ENCODE results near the gene CRHR2.

The CRHR2 gene

DNA sequence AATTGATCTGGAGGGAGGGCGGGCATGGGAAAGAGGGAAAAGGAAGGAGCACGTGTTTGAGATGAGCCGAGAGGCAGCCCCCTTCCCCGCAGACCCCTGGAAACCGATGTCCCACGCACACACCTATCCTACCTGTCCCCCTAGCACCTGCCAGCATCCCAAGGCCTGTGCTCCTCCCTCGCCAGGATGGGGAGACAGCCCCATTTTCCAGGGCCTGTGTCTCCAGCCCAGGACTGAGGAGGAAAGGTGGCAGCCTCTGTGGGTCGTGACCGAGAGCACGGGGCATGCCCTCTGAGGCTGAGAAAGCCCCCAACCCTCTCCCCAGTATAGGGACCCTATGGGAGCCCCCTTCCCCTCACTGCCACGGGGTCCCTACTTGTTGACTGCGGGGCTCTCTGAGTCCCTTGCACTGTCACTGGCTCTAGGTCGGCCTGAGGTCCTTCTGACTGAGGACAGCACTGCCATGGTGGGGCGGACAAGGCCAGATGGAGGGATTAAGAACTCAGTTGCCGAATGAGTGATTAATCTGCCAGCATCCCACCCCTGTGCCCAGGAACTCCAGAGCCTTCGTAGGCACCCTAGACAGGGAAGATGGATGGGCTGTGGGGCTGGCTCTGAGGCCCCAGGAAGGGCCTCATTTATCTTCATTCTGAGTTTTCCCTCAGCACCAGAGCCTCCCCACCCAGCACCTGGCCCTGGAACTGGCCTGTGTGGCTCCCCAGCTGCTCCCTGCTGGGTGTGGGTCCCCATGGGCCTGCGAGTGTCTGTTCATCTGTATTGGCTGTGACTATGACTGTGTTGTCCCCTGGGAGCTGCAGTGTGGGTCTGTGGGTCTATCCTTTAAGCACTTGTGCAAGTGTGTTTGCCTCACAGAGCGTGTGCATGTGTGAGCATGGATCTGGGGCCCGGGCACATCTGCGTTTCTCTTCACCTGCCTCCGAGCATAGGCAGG lies 26.0 kb downstream of the CRHR2 start:
- no CpG with 5 or more reads among the region's 21 CpGs for WGBS (ENCODE audit: insufficient coverage, insufficient read length)
- Histone ChIP-seq H3K36me3 (ENCODE audit: control insufficient read depth, insufficient read depth, low read length) (peaks cover 4% of the 10 kb centered on the region; the same call in 1 of the 2 replicates), H3K27me3 (ENCODE audit: control insufficient read depth, insufficient read depth, low read length) (no peaks in the 10 kb centered on the region), H3K27ac (ENCODE audit: low read length) (no peak overlapping the region), H3K4me3 (ENCODE audit: low read length) (no peak overlapping the region), H3K9me3 (ENCODE audit: control insufficient read depth, insufficient read depth, low read length) (no peaks in the 10 kb centered on the region), H3K4me1 (ENCODE audit: control insufficient read depth, insufficient read depth, low read length) (no peaks in the 10 kb centered on the region)
- no peak for DNase-seq (ENCODE audit: low read depth, low spot score)

- Histone ChIP-seq H3K4me3 (ENCODE audit: low read length) (no peak overlapping the region), H3K4me1 (ENCODE audit: control insufficient read depth, insufficient read depth, low read length) (no peaks in the 10 kb centered on the region), H3K36me3 (ENCODE audit: control insufficient read depth, insufficient read depth, low read length) (peaks cover 4% of the 10 kb centered on the region; the same call in 1 of the 2 replicates), H3K9me3 (ENCODE audit: control insufficient read depth, insufficient read depth, low read length) (no peaks in the 10 kb centered on the region), H3K27me3 (ENCODE audit: control insufficient read depth, insufficient read depth, low read length) (no peaks in the 10 kb centered on the region), H3K27ac (ENCODE audit: low read length) (no peak overlapping the region)
- no CpG with 5 or more reads among the region's 22 CpGs for WGBS (ENCODE audit: insufficient coverage, insufficient read length)
- no peak for DNase-seq (ENCODE audit: low read depth, low spot score)
Observed at GRCh38 chr7:30655096-30655970, 26.9 kb downstream of the CRHR2 start.

- no peak for DNase-seq (ENCODE audit: low read depth, low spot score)
- WGBS (ENCODE audit: insufficient coverage, insufficient read length), result no CpG with 5 or more reads among the region's 15 CpGs
- Histone ChIP-seq H3K4me1 (ENCODE audit: control insufficient read depth, insufficient read depth, low read length) (no peaks in the 10 kb centered on the region; the same call in 1 of the 2 replicates), H3K9me3 (ENCODE audit: control insufficient read depth, insufficient read depth, low read length) (no peaks in the 10 kb centered on the region), H3K36me3 (ENCODE audit: control insufficient read depth, insufficient read depth, low read length) (peaks cover 4% of the 10 kb centered on the region; the same call in 1 of the 2 replicates), H3K4me3 (ENCODE audit: low read length) (no peak overlapping the region), H3K27ac (ENCODE audit: low read length) (no peak overlapping the region), H3K27me3 (ENCODE audit: control insufficient read depth, insufficient read depth, low read length) (no peaks in the 10 kb centered on the region)
Observed at GRCh38 chr7:30654296-30655090, 27.8 kb downstream of the CRHR2 start.

DNA sequence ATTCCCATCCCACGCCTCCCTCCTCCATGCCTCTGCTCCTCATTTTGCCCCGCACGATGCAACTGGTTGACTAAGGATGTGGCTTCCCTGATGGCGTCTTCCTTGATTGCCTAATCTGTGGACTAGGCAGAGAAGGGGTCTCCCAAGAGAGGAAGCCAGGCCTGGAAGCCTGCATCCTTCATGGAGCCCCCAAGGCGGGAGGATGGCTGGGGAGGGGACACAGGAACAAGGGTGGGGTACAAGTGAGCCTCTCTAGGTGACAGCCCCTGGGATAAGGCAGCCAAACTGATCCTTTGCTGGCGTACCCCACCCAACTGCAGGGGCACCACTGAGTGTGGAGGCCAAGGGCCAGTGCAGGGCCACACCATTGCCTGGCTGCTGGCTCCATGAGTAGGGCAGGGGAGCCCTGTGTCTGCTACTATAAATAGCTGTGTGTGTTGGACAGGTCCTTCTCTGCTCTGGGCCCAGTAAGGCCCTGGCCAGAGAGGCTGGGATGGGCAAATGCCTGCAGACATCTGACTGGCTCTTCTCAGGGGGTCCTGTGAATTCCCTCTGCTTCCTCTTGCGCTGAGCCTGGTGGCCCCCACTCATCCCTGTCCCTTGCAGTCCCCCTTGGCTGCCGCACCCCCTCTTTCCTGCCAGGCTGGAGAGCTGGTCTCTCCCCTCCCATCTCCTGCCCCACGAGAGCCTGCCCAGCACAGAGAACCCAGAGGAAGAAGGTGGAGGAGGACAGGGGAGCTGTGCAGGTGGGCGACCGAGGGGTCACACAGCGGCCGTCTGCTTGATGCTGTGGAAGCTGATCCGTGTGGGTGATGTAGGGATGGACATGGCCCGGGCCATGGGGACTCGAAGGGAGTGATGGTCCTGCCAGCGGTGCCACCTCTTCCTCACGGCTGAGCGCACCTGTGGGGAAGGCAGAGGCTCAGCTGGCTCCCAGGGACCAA lies 29.3 kb downstream of the CRHR2 start:
- Histone ChIP-seq H3K27ac (ENCODE audit: low read length) (no peak overlapping the region), H3K36me3 (ENCODE audit: control insufficient read depth, insufficient read depth, low read length) (no peaks in the 10 kb centered on the region), H3K27me3 (ENCODE audit: control insufficient read depth, insufficient read depth, low read length) (no peaks in the 10 kb centered on the region), H3K4me3 (ENCODE audit: low read length) (no peak overlapping the region), H3K4me1 (ENCODE audit: control insufficient read depth, insufficient read depth, low read length) (no peaks in the 10 kb centered on the region; the same call in 1 of the 2 replicates), H3K9me3 (ENCODE audit: control insufficient read depth, insufficient read depth, low read length) (no peaks in the 10 kb centered on the region)
- no peak for DNase-seq (ENCODE audit: low read depth, low spot score)
- no CpG with 5 or more reads among the region's 19 CpGs for WGBS (ENCODE audit: insufficient coverage, insufficient read length)

- Histone ChIP-seq H3K9me3 (ENCODE audit: control insufficient read depth, insufficient read depth, low read length) (no peaks in the 10 kb centered on the region), H3K36me3 (ENCODE audit: control insufficient read depth, insufficient read depth, low read length) (no peaks in the 10 kb centered on the region), H3K4me3 (ENCODE audit: low read length) (no peak overlapping the region), H3K4me1 (ENCODE audit: control insufficient read depth, insufficient read depth, low read length) (no peaks in the 10 kb centered on the region; the same call in 1 of the 2 replicates), H3K27me3 (ENCODE audit: control insufficient read depth, insufficient read depth, low read length) (no peaks in the 10 kb centered on the region), H3K27ac (ENCODE audit: low read length) (no peak overlapping the region)
- DNase-seq (ENCODE audit: low read depth, low spot score), result no peak
- WGBS (ENCODE audit: insufficient coverage, insufficient read length), result no CpG with 5 or more reads among the region's 7 CpGs
Observed at GRCh38 chr7:30652132-30652531, 30.1 kb downstream of the CRHR2 start.

DNA sequence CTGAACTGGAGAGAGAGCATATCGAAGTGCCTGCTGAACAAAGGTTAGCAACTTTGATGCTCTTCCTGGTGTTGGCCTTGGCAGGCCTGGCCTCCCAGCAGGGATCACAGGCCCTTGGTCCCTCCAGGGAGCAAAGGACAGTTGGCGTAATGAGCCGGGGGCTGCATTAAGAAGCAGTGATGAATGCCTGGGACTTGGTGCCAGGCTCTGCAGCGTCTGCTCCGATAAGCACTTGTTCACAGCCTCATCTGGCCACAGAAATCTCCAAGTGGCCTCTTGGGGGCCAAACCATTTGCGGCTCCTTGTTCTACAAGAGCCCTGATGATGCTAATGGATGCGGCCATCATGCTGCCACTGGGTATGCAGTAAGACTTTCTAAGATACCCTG lies 31.8 kb downstream of the CRHR2 start:
- no peaks in the 10 kb centered on the region for H3K9me3 ChIP-seq (ENCODE audit: control insufficient read depth, insufficient read depth, low read length)
- DNase-seq (ENCODE audit: low read depth, low spot score), result no peak
- H3K27me3 ChIP-seq (ENCODE audit: control insufficient read depth, insufficient read depth, low read length), result no peaks in the 10 kb centered on the region
- H3K36me3 ChIP-seq (ENCODE audit: control insufficient read depth, insufficient read depth, low read length), result no peaks in the 10 kb centered on the region
- no peak overlapping the region for H3K27ac ChIP-seq (ENCODE audit: low read length)
- WGBS (ENCODE audit: insufficient coverage, insufficient read length), result no CpG with 5 or more reads among the region's 7 CpGs
- no peaks in the 10 kb centered on the region; the same call in 1 of the 2 replicates for H3K4me1 ChIP-seq (ENCODE audit: control insufficient read depth, insufficient read depth, low read length)
- H3K4me3 ChIP-seq (ENCODE audit: low read length), result no peak overlapping the region

DNA sequence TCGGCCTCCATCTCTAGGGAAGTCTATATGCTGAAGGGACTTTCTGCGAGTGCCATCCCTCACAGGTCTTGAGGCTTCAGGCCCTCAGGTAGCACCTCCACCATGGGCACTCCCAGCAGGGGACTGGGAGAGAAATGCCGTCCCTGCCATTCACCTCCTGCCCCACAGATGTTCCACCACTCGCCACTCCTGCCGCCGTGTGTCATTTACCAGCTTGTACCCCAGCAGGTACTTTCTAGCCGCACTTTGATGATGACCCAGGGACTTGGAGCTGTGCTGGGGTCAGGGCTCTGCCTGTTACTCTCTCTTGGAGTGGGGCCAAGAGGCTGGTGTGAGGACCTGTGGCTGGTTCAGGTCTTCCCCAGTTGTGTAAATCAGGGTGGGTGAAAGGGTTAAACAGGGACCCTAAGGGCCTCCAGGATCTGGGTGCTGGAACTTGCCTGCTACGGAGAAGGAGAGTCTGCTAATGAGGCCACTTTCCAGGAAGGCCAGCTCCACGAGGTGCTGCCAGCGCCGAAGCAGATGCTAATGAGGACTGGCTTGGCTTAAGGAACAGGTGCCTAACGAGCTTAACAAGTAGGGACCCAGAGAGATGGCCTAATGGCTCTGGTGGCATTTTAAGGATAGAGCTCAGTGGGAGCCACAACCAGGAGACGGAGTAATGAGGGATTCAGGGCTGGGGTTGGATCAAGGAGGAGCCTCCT lies 32.4 kb downstream of the CRHR2 start:
- H3K27ac ChIP-seq (ENCODE audit: low read length), result no peak overlapping the region
- H3K4me1 ChIP-seq (ENCODE audit: control insufficient read depth, insufficient read depth, low read length), result no peaks in the 10 kb centered on the region; the same call in 1 of the 2 replicates
- DNase-seq (ENCODE audit: low read depth, low spot score), result no peak
- H3K9me3 ChIP-seq (ENCODE audit: control insufficient read depth, insufficient read depth, low read length), result no peaks in the 10 kb centered on the region
- H3K4me3 ChIP-seq (ENCODE audit: low read length), result no peak overlapping the region
- WGBS (ENCODE audit: insufficient coverage, insufficient read length), result no CpG with 5 or more reads among the region's 13 CpGs
- H3K27me3 ChIP-seq (ENCODE audit: control insufficient read depth, insufficient read depth, low read length), result no peaks in the 10 kb centered on the region
- H3K36me3 ChIP-seq (ENCODE audit: control insufficient read depth, insufficient read depth, low read length), result no peaks in the 10 kb centered on the region

- DNase-seq (ENCODE audit: low read depth, low spot score), result no peak
- no peak overlapping the region for H3K27ac ChIP-seq (ENCODE audit: low read length)
- WGBS (ENCODE audit: insufficient coverage, insufficient read length), result no CpG with 5 or more reads among the region's 15 CpGs
- no peaks in the 10 kb centered on the region for H3K9me3 ChIP-seq (ENCODE audit: control insufficient read depth, insufficient read depth, low read length)
- no peaks in the 10 kb centered on the region for H3K36me3 ChIP-seq (ENCODE audit: control insufficient read depth, insufficient read depth, low read length)
- no peaks in the 10 kb centered on the region; the same call in 1 of the 2 replicates for H3K4me1 ChIP-seq (ENCODE audit: control insufficient read depth, insufficient read depth, low read length)
- no peak overlapping the region for H3K4me3 ChIP-seq (ENCODE audit: low read length)
- H3K27me3 ChIP-seq (ENCODE audit: control insufficient read depth, insufficient read depth, low read length), result no peaks in the 10 kb centered on the region
Observed at GRCh38 chr7:30648744-30649540, 33.3 kb downstream of the CRHR2 start.
